Upper lobe of left lung (tissue), 6 donors: Measurements from ENCODE around the gene CARMIL1. TPM values are rescaled to one million over a fixed set of nuclear protein-coding genes. Genes with fewer than 3 reads are reported as not detected.

ENCODE experiments used
- ATAC-seq, 2 donors: fragments of 200-7000 bp; cut with Tn5 transposase; one replicate each; pipeline ENCODE4 v1.9.1; 2022; ENCODE audit warnings: mild to moderate bottlenecking in 2 of 2, moderate library complexity in 2 of 2; ENCODE audit not compliant: low FRiP score in 2 of 2
- DNase-seq, 2 donors: peaks; one replicate each; pipeline ENCODE4 v3.0.0-alpha.2; 2019 to 2020
- H3K27ac ChIP-seq, 4 donors: fragments of 200-600 bp; sonication (generic); one replicate each; pipeline ENCODE4 v1.5.1; 2016 to 2019
- H3K27me3 ChIP-seq, 4 donors: fragments of 200-600 bp; sonication (generic); one replicate each; pipeline ENCODE4 v1.5.1; 2017 to 2019
- H3K36me3 ChIP-seq, 4 donors: fragments of 200-600 bp; sonication (generic); one replicate each; pipeline ENCODE4 v1.5.1; 2016 to 2019
- H3K4me1 ChIP-seq, 4 donors: fragments of 200-600 bp; sonication (generic); one replicate each; pipeline ENCODE4 v1.5.1; 2018 to 2019
- H3K4me3 ChIP-seq, 4 donors: fragments of 200-600 bp; sonication (generic); one replicate each; pipeline ENCODE4 v1.5.1; 2017 to 2019; ENCODE audit warnings: mild to moderate bottlenecking in 2 of 4, moderate library complexity in 1 of 4
- H3K9me3 ChIP-seq, 4 donors: fragments of 200-600 bp; sonication (generic); one replicate each; pipeline ENCODE4 v1.5.1; 2018 to 2019
- CTCF ChIP-seq, 6 experiments: fragments of 450-650 bp in 4 of 6; fragments of 200-600 bp in 2 of 6; sonication (generic) in 2 of 6; IDR thresholded peaks; one replicate each; pipeline ENCODE4 v1.5.1; 2016 to 2019; ENCODE audit warnings: antibody characterized with exemption in 6 of 6
- EP300 ChIP-seq, 4 donors: sonication (generic); formaldehyde crosslinking; IDR thresholded peaks; one replicate each; pipeline ENCODE4 v1.5.1; 2017; ENCODE audit warnings: antibody characterized with exemption in 4 of 4, control low read depth in 2 of 4
- POLR2A ChIP-seq, 4 donors: fragments of 450-650 bp; IDR thresholded peaks; one replicate each; pipeline ENCODE4 v1.5.1; 2016 to 2017; ENCODE audit warnings: antibody characterized with exemption in 4 of 4, mild to moderate bottlenecking in 2 of 4
- POLR2AphosphoS5 ChIP-seq, 2 donors: sonication (generic); formaldehyde crosslinking; IDR thresholded peaks; one replicate each; pipeline ENCODE4 v1.5.1; 2017; ENCODE audit warnings: antibody characterized with exemption in 2 of 2
- WGBS, 2 donors: methylation state at CpG; one replicate each; pipeline ENCODE4 v1.1.5; 2017 to 2018; 5-methylcytosine and 5-hydroxymethylcytosine counted together
- total RNA-seq, 6 donors: library from RNA; depleted of rRNA in 4 of 6; stranded (reverse); fragments of >200 nt in 4 of 6; gene quantifications; one replicate each; pipeline versions ENCODE4 v1.1.0 to v1.2.1, GENCODE V29; 2016 to 2021
- donor health status: DM: no; HTN: no; CAD: no; lungs with moderate emphysema.
- donor health status: DM: no; HTN: yes; CAD: no; lungs with severe emphysema.

Gene CARMIL1
- total RNA-seq, 6 donors from 2014 or later: 19.8 to 78.6 (median 44.9) TPM

GRCh38 chr6:25403150-25403549 is 124.0 kb downstream of the CARMIL1 start:
- DNase-seq: no peak
- 78 to 92% methylated on average over 2 of the region's 2 CpGs for WGBS, 2 donors
- H3K4me3 ChIP-seq: no peak overlapping the region
- TF ChIP-seq POLR2AphosphoS5 (IDR thresholded peaks at IDR 0.05) (no peak), EP300 (IDR thresholded peaks at IDR 0.05) (no peak), CTCF (IDR thresholded peaks at IDR 0.05) (no peak), POLR2A (IDR thresholded peaks at IDR 0.05) (no peak)
- peaks cover 18 to 30% (median 26%) of the 10 kb centered on the region in 4 donors for H3K4me1 ChIP-seq
- no peak for ATAC-seq
- no peaks in the 10 kb centered on the region for H3K27me3 ChIP-seq
- H3K27ac ChIP-seq: no peak overlapping the region
- no peaks in the 10 kb centered on the region for H3K36me3 ChIP-seq
- no peaks in the 10 kb centered on the region for H3K9me3 ChIP-seq

- Histone ChIP-seq H3K9me3 (no peaks in the 10 kb centered on the region), H3K27ac (peak overlapping the region in 3 of 4 donors; percentile 2 to 67 (median 58)), H3K36me3 (no peaks in the 10 kb centered on the region), H3K4me1 (peaks cover 18 to 30% (median 26%) of the 10 kb centered on the region in 4 donors), H3K4me3 (no peak overlapping the region), H3K27me3 (no peaks in the 10 kb centered on the region)
- WGBS, 2 donors: 95 to 97% methylated on average over 3 of the region's 3 CpGs
- no peak for DNase-seq
- ATAC-seq: peak in 1 of 2 donors; percentile 33
- TF ChIP-seq CTCF (IDR thresholded peaks at IDR 0.05) (no peak), EP300 (IDR thresholded peaks at IDR 0.05) (no peak), POLR2AphosphoS5 (IDR thresholded peaks at IDR 0.05) (no peak), POLR2A (IDR thresholded peaks at IDR 0.05) (no peak)
Observed at GRCh38 chr6:25404091-25404490, 124.9 kb downstream of the CARMIL1 start.

GRCh38 chr6:25404693-25405169 is 125.6 kb downstream of the CARMIL1 start:
- peaks cover 18 to 30% (median 26%) of the 10 kb centered on the region in 4 donors for H3K4me1 ChIP-seq
- peak overlapping the region; percentile 2 to 67 (median 36) for H3K27ac ChIP-seq
- no peaks in the 10 kb centered on the region for H3K36me3 ChIP-seq
- DNase-seq: peak in 1 of 2 donors; percentile 23
- no peaks in the 10 kb centered on the region for H3K27me3 ChIP-seq
- H3K4me3 ChIP-seq: peak overlapping the region in 1 of 4 donors; percentile 19
- no peaks in the 10 kb centered on the region for H3K9me3 ChIP-seq
- WGBS, 2 donors: 30 to 37% methylated on average over 8 of the region's 8 CpGs
- ATAC-seq: peak in 1 of 2 donors; percentile 54
- no peak for TF ChIP-seq EP300 (IDR thresholded peaks at IDR 0.05)
- no peak for TF ChIP-seq POLR2AphosphoS5 (IDR thresholded peaks at IDR 0.05)
- TF ChIP-seq POLR2A (IDR thresholded peaks at IDR 0.05): no peak
- no peak for TF ChIP-seq CTCF (IDR thresholded peaks at IDR 0.05)

GRCh38 chr6:25405442-25405841 is 126.3 kb downstream of the CARMIL1 start:
- 10 to 11% methylated on average over 1 of the region's 1 CpG for WGBS, 2 donors
- H3K4me3 ChIP-seq: peak overlapping the region in 1 of 4 donors; percentile 19
- TF ChIP-seq EP300 (IDR thresholded peaks at IDR 0.05) (no peak), CTCF (IDR thresholded peaks at IDR 0.05) (no peak), POLR2A (IDR thresholded peaks at IDR 0.05) (no peak), POLR2AphosphoS5 (IDR thresholded peaks at IDR 0.05) (no peak)
- H3K9me3 ChIP-seq: no peaks in the 10 kb centered on the region
- H3K36me3 ChIP-seq: no peaks in the 10 kb centered on the region
- DNase-seq (no peak), ATAC-seq (peak in 1 of 2 donors; percentile 51)
- H3K4me1 ChIP-seq: peaks cover 18 to 30% (median 28%) of the 10 kb centered on the region in 4 donors
- H3K27ac ChIP-seq: peak overlapping the region in 3 of 4 donors; percentile 15 to 67 (median 58)
- no peaks in the 10 kb centered on the region for H3K27me3 ChIP-seq

- Histone ChIP-seq H3K27me3 (no peaks in the 10 kb centered on the region), H3K27ac (peak overlapping the region in 3 of 4 donors; percentile 19 to 65 (median 44)), H3K4me1 (peaks cover 21 to 40% (median 28%) of the 10 kb centered on the region in 4 donors), H3K36me3 (no peaks in the 10 kb centered on the region), H3K4me3 (no peak overlapping the region), H3K9me3 (no peaks in the 10 kb centered on the region)
- no peak for TF ChIP-seq CTCF (IDR thresholded peaks at IDR 0.05)
- TF ChIP-seq POLR2AphosphoS5 (IDR thresholded peaks at IDR 0.05): no peak
- no peak for TF ChIP-seq EP300 (IDR thresholded peaks at IDR 0.05)
- TF ChIP-seq POLR2A (IDR thresholded peaks at IDR 0.05): no peak
- ATAC-seq (no peak), DNase-seq (no peak)
- WGBS, 2 donors: 81 to 90% methylated on average over 3 of the region's 3 CpGs
Observed at GRCh38 chr6:25407431-25407830, 128.3 kb downstream of the CARMIL1 start.
